Ureter (tissue), 1 donor: ENCODE results near the gene KLK10. TPM values are rescaled to one million over a fixed set of nuclear protein-coding genes. Genes with fewer than 3 reads are reported as not detected.

Source experiments
- DNase-seq: peaks from one replicate; pipeline ENCODE4 v3.0.0-alpha.2; 2020; ENCODE audit warnings: low spot score
- total RNA-seq: library from RNA; stranded (reverse); gene quantifications from one replicate; pipeline ENCODE4 v1.2.4, GENCODE V29; 2023
- donor health status: DM: yes; HTN: yes; CAD: no.

The KLK10 gene, protein sequence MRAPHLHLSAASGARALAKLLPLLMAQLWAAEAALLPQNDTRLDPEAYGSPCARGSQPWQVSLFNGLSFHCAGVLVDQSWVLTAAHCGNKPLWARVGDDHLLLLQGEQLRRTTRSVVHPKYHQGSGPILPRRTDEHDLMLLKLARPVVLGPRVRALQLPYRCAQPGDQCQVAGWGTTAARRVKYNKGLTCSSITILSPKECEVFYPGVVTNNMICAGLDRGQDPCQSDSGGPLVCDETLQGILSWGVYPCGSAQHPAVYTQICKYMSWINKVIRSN
- 0.29 TPM for total RNA-seq

DNA sequence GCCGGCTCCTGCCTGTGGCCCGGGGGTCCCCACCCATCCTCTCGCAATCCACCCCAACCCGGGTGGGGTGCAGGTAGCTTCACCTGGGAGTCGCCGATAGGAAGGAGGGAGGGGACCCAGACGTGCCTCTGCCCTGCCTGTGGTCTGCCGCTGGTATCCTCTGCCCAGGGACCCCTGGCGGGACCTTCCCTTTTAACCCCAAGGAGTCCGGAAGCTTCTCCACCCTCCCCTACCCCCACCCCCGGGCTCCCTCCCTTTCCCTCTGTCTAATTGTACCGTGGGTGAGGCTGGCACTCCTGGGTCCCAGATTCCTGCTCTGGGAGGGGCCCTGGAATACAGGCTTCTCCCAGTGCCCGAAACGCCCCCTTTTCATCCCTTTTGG lies at the start of gene KLK10:
Gene KLK10 (minus strand): TSS at position 166 of the 382 bp plus-strand sequence. CDS start 579 bp downstream, outside the sequence.
- no peak for DNase-seq

DNA sequence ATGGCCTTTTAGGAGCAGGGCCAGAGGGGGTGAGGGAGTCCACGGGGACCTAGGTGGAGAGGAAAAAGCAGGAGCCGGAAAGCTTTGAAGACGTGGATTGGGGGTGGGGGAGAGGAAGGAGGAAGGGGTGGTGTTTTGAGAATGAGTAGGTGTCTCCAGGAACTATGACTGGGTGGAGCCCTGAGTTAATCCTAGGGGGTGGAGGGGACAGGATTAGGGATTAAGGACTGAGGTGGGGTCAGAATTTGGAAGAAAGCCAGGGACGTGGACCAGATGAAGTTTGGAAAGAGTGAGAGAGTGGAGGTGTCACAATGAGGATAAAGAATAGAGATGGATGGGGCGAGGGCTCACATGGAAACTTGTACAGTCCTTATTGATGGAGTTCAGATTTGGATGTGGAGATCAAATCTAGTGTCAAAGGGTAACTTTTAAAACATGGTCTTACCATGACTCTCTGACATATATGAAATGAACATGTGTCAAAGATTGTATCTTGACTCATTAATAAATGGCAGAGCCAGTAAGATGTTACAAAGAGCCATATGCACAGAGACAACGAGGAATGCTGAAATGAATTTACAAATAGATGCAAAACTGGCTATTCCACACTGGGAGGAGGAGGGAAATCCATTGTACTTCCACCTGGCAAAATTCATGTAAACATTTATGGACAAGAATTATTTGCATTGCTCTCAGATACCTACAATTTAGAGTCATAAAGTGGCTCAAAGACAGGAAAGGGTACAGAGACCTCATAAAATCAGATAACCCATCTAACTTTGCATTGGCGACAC lies 47.1 kb upstream of the KLK10 start:
- DNase-seq: no peak

DNA sequence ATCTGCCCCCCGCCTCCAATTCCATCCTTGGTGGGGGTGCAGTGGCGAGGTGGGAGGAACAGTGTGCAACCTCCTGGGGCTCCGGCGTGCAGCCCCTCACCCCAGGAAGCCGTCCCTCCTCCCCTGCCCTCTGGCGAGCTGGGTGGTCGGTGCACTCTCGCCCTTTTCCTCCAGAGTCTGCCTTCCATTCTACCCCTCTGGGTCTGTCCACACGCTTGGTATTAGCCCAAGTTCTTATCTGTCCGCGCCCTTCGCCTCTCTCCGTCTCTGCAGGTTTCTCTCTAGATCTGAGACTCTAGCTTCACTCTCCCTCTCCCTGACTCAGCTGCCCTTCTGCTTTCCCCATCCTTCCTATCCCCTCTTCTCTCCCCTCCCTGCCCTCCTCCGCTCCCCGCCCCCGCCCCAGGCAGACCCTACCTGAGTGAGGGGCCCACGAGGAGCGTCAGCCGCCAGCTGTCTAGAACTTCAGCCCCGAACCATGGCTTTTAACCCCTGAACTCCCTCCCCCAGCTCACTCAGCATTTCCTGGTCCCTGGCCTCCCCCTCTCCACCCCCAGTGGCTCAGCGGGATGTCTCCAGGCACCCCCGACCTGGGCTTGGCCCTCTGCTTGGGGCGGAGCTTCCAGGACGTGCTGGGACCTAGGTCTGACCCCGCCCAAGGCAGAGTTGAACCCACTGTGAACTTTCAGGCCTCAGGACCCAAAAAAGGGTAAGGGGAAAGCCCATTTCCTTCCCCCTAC lies 45.9 kb upstream of the KLK10 start:
- no peak for DNase-seq

DNA sequence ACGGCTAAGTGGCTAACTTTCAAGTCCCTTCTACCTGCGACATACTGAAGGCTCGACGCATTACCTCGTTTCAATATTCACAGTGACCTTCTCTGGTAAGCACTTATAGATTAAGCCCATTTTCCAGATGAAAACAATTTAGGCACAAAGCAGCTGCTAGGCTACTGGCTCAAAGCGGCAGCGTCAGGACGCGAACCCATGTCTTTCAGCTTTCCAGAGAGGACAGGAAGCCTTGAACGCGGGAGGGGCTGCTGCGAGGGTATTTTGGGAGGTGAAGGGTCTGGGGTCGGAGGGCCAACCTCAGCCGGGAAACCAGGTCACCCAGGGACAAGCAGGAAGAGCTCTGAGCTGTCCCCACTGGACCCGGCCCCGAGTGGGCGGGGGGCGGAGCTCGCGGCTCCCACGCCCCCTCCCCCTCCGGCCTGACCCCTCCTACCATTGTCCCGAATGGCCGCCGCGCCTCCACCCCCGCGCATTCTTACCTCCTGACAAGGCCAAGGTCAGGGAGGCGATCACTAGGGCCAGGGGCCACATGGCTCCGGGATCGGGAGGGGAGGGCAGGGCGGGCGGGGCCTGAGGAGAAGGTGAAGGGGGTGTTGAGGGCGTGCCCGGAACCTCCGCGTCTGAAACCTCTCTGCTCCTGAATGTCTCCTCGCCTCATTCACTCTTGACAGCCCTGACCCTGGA lies 45.2 kb upstream of the KLK10 start, which contains the start of gene KLK13:
Gene KLK13 (minus strand): TSS at position 559 of the 687 bp plus-strand sequence. CDS start 25 bp downstream, at position 534.
- DNase-seq: no peak

DNA sequence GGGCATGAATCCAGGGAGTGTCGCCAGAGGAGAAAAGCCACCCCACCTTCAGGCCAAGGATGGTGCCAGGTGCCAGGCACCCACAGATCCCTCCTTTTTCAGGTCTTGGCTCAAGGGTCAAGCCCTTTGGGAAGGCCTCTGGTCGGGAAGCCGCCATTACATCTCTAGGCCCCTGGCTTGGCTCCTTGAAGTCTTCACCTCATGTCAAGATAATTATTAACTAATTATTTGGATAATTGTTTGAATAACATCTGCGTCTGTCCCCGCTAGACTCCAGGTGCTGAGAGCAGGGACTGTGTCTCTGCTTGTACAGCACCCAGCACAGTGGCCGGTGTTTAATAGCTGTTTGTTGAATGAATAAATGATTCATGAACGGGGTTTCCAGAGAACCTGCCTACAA lies 44.2 kb upstream of the KLK10 start:
- no peak for DNase-seq

- no peak for DNase-seq
Observed at GRCh38 chr19:51060973-51061372, 41.5 kb upstream of the KLK10 start.

DNA sequence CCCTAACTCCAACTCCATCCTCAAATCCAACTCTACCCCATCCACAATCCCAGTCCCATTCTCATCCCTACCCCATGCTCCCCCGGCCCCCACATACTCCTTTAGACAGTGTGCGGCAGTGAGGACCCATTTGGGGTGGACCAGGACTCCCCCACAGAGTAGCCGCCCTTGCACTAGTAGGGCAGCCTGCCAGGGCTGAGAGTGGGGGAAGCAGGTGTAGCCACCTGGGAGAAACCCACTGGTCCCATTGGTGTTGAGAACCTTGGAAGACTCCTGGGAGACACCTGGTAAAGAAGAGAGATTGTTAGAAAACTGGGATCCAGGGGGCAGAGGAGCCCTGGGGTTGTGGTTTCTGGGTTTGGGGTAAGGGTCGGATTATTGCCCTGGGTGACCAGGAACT lies 40.8 kb upstream of the KLK10 start:
- no peak for DNase-seq

DNA sequence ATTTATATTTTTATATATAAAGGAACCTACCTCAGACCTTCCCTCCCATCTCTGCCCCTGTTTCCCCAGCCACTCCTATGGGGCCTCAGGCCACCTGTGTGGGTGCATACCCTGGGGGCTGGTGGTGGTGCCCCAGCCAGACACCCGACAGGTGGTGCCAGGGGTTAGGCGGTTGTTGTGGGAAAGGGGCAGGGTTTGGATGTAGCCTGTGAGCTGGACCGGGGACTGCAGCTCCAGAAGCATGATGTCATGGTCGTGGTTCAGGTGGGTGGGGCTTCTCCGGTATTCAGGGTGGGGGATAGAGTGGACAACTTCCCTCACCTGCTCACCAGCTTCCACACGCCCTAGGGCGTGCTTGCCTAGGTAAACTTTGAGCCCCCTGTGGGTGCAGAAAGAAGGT lies 40.2 kb upstream of the KLK10 start:
- no peak for DNase-seq

DNA sequence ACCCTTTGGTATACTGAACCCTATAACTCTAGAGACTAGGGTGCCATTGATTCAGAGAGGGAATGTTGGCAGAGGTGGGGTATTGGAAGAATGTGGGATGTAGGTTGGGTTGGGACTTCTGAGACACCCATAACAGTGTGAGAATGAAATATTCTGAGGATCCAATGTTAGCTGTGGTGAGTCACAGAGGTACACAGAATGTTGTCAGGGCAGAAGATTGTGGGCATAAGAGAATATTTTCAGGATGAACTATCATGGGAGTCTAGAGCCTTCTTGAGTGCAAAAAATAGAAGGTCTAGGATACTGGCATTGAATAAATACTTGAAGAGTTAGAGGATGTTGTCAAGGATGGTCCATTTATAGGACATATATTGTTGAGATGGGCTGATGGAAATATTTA lies 36.4 kb upstream of the KLK10 start:
- DNase-seq: no peak

DNA sequence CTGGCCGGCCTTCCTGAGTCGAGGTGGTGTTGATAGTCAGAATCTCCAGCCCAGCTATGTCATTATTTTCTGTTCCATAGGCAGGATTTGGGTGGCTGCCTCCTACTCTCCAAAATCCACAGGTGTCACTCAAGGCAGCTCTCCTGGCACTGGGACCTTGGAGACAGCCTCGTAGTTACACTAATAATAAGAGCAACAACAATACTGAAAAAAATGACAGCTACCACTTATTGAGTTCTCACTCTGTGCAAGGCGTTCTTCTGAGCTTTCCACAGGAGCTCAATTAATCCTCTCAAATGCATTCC lies 27.5 kb upstream of the KLK10 start:
- no peak for DNase-seq

GRCh38 chr19:51044327-51044726 lies 24.8 kb upstream of the KLK10 start:
- no peak for DNase-seq

DNA sequence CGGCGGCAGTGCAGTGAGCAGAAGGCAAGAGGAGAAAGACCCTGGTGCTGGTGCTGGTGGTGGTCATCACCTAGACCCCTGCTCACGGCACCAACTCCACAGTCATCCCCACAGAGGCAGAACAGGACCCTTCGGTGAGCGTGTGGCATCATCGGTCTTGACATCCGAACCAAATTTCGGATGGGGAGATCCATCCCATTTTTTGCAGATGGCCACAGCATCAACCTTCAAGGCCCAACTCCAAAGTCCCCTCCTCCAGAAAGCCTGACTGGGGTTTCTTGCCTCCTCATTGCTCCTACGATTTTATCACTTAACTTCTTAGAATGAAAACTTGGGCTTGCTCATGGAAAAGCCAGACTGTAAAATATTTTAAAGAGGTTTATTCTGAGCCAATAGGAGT lies 24.0 kb upstream of the KLK10 start:
- DNase-seq: no peak

GRCh38 chr19:51040151-51040550 lies 20.6 kb upstream of the KLK10 start:
- no peak for DNase-seq

DNA sequence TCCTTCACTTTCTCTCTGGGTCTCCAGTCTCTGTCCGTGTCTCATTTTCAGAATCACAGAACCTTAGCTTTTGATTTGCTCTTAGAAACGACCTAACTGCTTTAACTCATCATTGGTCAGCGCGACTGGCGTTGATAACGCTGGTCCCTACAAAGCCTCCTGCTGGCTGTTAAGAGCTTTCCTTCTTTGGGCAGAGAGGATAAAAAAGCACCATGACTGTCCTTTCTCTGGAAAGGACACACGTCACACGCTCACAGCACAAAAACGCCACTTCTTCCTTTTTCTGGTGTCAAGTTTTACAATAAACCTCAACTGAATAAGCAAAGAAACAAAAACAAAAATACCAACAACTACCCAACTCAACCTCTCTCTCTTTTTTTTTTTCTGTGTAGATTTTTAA lies 17.0 kb upstream of the KLK10 start:
- no peak for DNase-seq

DNA sequence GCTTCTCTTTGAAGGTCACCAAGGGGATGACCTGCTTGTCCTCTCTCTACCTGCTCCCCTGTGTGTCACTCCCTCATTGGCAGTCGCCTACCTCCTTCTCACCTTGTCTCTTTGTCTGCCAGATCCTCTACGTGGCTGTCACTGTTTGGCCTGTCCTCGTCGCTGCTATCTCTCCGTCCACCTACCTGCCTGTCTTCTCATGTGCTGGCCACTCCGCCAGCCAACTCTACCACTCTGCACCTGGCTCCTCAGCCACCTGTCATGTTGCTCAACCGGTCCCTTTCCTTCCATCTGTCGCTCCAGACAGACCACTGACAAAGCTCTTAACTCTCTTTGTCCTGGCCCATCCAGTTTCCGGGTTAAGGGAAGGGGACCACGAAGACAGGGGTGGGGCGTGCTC lies 15.2 kb upstream of the KLK10 start, which contains the start of gene KLK12:
Gene KLK12 (minus strand): TSS at position 299 of the 400 bp plus-strand sequence. CDS start 381 bp downstream, outside the sequence.
- DNase-seq: no peak

DNA sequence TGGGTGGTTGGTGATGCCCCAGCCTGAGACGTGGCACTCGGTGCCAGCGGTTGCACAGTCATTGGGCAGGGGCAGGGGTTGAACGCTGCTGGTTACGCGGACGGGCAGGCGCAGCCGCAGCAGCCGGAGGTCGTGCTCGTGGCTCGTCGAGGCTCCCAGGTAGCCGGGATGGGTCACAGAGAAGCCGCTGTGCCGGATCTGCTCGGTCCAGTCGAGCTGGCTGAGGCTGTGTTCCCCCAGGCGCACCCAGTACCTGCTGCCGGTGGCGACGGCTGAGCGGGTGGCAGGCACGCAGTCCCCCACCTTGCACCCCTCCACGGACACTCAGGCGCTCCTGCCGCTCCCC lies 12.3 kb upstream of the KLK10 start:
- no peak for DNase-seq

GRCh38 chr19:51031220-51031879 lies 11.8 kb upstream of the KLK10 start:
- DNase-seq: no peak

DNA sequence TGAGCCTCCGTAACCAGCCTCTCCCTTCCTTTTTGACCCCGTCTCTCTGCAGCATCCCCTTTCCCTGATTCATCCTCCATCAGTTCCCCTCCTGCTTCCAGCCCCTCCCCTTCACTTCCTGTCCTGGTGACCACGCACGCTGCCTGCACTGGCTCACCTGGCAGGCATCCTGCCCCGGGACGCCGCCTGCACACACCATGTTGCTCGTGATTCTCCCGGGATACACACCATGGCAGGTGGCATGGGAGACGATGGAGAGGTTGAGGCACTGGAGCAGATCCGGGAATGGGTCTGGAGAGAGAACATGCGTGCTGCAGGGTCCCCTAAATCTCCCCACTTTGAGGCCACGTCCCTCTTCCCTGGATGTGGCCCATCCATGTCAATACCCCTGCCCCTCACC lies 11.1 kb upstream of the KLK10 start:
- DNase-seq: no peak

- no peak for DNase-seq
Observed at GRCh38 chr19:51029718-51030117, 10.2 kb upstream of the KLK10 start.

GRCh38 chr19:51027873-51028272 lies 8.4 kb upstream of the KLK10 start:
- no peak for DNase-seq

GRCh38 chr19:51027126-51027806 lies 7.8 kb upstream of the KLK10 start:
- DNase-seq: no peak
